Measurements from ENCODE around the gene IL13RA1. TPM values are rescaled to one million over a fixed set of nuclear protein-coding genes. Genes with fewer than 3 reads are reported as not detected.

IL13RA1 gene
- total and polyA plus RNA-seq, 3 experiments from 2014 or later: 0.59 to 0.60 TPM; not detected in 1

DNA sequence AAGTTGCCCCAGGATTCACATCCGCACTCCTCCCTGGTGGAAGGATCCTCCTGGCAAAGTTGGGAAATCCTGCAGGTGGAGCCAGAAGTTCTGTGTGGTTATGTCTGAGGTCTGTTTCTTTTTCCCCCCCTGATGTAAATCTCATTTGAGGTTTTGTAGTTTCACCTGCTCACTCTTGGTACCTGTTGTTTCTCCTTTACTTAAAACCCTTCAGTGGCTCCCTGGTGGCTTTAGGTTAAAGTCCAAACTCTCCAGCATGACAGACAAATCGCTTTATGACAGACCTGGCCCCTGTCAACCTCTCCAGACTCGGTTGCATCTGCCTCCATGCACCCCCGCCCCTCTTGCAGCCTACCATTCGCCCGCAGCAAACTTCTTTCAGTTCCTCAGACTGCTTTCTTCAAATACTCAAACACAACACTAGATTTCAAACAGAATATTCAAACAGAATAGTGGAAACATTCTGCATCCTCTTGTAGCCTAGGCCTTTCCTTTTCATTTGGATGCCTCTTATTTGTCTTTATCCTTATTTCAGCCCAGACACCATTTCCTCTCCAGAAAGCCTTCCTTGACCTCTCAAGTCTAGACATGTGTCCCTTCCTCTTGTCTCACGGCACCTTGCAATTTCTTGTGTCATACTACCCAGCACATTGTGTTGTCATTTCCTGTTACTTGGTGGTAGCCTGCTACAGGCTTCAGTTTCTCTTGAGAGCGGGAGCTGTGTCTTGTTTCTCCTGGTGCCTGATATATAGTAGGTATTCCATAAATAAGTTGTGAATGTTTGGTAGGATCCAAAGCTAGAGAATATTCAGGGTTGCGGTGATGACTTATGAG lies 24.8 kb downstream of the IL13RA1 start:
- no peak overlapping the region for H3K4me3 ChIP-seq (ENCODE audit: low read length)
- no peaks in the 10 kb centered on the region for H3K27me3 ChIP-seq (ENCODE audit: insufficient read depth, low read length, poor library complexity, severe bottlenecking)
- Mint-ChIP-seq H3K36me3 (no peaks in the 10 kb centered on the region), H3K4me3 (no peak overlapping the region), H3K27ac (peak overlapping the region in 1 of 8 donors; percentile 11), H3K27me3 (peaks cover 5 to 16% of the 10 kb centered on the region in 2 donors), H3K4me1 (no peaks in the 10 kb centered on the region), H3K9me3 (no peaks in the 10 kb centered on the region)
- CTCF ChIA-PET: no interaction called here
- H3K27ac ChIP-seq (ENCODE audit: low read depth, low read length): no peak overlapping the region
- DNase-seq: no peak
- H3K9me3 ChIP-seq (ENCODE audit: low read length): no peaks in the 10 kb centered on the region
- no peaks in the 10 kb centered on the region for H3K36me3 ChIP-seq (ENCODE audit: insufficient read depth, low read length)
- no peaks in the 10 kb centered on the region for H3K4me1 ChIP-seq (ENCODE audit: insufficient read depth, low read length)
- POLR2A ChIA-PET: no interaction called here

DNA sequence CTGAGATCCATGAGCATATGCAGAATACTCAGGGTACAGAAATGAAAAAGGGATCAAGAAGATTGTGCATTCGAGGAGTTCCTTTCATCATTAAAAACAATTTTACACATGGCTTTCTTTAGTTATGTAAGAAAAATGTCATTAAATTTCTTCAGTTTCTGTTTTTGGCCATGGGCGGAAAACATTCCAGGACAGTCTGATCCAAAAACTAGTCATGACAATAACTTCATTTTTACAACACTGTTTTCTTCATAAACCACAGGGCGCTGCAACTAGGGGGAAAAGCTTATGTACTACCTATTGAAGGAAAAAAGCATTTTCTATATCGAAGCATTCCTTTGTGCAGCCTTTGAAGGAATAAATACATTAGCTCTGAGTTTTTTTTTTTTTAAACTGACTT lies 28.2 kb downstream of the IL13RA1 start:
- ChIA-PET CTCF (no interaction called here), POLR2A (no interaction called here)
- no peaks in the 10 kb centered on the region for H3K36me3 Mint-ChIP-seq
- no peaks in the 10 kb centered on the region for H3K9me3 Mint-ChIP-seq
- no peaks in the 10 kb centered on the region for H3K36me3 ChIP-seq (ENCODE audit: insufficient read depth, low read length)
- H3K27ac Mint-ChIP-seq: no peak overlapping the region
- H3K27me3 Mint-ChIP-seq: peaks cover 5 to 16% of the 10 kb centered on the region in 2 donors
- no peak for DNase-seq
- H3K4me3 ChIP-seq (ENCODE audit: low read length): no peak overlapping the region
- no peaks in the 10 kb centered on the region for H3K4me1 ChIP-seq (ENCODE audit: insufficient read depth, low read length)
- H3K9me3 ChIP-seq (ENCODE audit: low read length): no peaks in the 10 kb centered on the region
- H3K27ac ChIP-seq (ENCODE audit: low read depth, low read length): no peak overlapping the region
- H3K27me3 ChIP-seq (ENCODE audit: insufficient read depth, low read length, poor library complexity, severe bottlenecking): no peaks in the 10 kb centered on the region
- no peaks in the 10 kb centered on the region for H3K4me1 Mint-ChIP-seq
- no peak overlapping the region for H3K4me3 Mint-ChIP-seq

DNA sequence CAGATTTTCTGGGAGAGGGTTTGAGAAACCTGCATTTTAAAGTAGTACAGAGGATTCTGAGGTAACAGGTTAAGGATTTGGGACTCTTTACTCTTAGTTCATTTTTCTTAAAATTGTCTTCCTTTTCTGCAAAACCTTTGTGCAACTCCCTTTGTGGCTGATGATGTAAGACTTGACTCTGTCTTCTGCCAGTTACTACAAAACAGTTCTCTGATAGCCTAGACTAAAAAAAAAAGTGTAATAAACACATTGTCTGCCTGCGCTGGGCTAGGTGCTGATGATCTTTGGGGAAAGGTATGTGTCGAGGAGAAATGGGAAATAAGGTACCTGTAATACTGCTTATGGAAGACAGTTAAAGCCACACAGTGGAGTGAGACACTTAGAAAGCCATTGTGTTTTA lies 28.7 kb downstream of the IL13RA1 start:
- H3K36me3 Mint-ChIP-seq: no peaks in the 10 kb centered on the region
- ChIA-PET CTCF (no interaction called here), POLR2A (no interaction called here)
- Histone ChIP-seq H3K9me3 (ENCODE audit: low read length) (no peaks in the 10 kb centered on the region), H3K27me3 (ENCODE audit: insufficient read depth, low read length, poor library complexity, severe bottlenecking) (no peaks in the 10 kb centered on the region), H3K4me1 (ENCODE audit: insufficient read depth, low read length) (no peaks in the 10 kb centered on the region), H3K27ac (ENCODE audit: low read depth, low read length) (no peak overlapping the region), H3K36me3 (ENCODE audit: insufficient read depth, low read length) (no peaks in the 10 kb centered on the region), H3K4me3 (ENCODE audit: low read length) (no peak overlapping the region)
- H3K27ac Mint-ChIP-seq: no peak overlapping the region
- peaks cover 5 to 13% of the 10 kb centered on the region in 2 donors for H3K27me3 Mint-ChIP-seq
- H3K9me3 Mint-ChIP-seq: no peaks in the 10 kb centered on the region
- DNase-seq: no peak
- no peak overlapping the region for H3K4me3 Mint-ChIP-seq
- no peaks in the 10 kb centered on the region for H3K4me1 Mint-ChIP-seq

DNA sequence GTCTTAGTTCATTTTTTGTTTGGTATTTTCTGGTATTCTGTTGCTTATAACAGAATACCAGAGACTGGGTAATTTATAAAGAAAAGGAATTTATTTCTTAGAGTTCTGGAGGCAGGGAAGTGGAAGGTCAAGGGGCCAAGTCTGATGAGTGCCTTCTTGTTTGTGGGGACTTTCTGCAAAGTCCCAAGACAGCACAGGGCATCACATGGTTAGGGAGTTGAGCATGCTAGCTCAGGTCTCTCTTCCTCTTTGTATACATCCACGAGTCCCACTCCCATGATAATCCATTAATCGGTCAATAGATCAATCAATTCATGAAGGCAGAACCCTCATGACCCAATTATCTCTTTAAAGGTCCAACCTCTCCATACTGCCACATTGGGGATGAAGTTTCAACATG lies 31.1 kb downstream of the IL13RA1 start:
- H3K36me3 ChIP-seq (ENCODE audit: insufficient read depth, low read length): no peaks in the 10 kb centered on the region
- H3K4me3 ChIP-seq (ENCODE audit: low read length): no peak overlapping the region
- H3K36me3 Mint-ChIP-seq: no peaks in the 10 kb centered on the region
- H3K4me1 ChIP-seq (ENCODE audit: insufficient read depth, low read length): no peaks in the 10 kb centered on the region
- no peaks in the 10 kb centered on the region for H3K9me3 Mint-ChIP-seq
- CTCF ChIA-PET: no interaction called here
- no peak for DNase-seq
- POLR2A ChIA-PET: no interaction called here
- no peak overlapping the region for H3K4me3 Mint-ChIP-seq
- H3K27ac ChIP-seq (ENCODE audit: low read depth, low read length): no peak overlapping the region
- H3K27me3 Mint-ChIP-seq: peaks cover 4 to 11% of the 10 kb centered on the region in 2 donors
- H3K4me1 Mint-ChIP-seq: no peaks in the 10 kb centered on the region
- no peak overlapping the region for H3K27ac Mint-ChIP-seq
- H3K9me3 ChIP-seq (ENCODE audit: low read length): no peaks in the 10 kb centered on the region
- no peaks in the 10 kb centered on the region for H3K27me3 ChIP-seq (ENCODE audit: insufficient read depth, low read length, poor library complexity, severe bottlenecking)

DNA sequence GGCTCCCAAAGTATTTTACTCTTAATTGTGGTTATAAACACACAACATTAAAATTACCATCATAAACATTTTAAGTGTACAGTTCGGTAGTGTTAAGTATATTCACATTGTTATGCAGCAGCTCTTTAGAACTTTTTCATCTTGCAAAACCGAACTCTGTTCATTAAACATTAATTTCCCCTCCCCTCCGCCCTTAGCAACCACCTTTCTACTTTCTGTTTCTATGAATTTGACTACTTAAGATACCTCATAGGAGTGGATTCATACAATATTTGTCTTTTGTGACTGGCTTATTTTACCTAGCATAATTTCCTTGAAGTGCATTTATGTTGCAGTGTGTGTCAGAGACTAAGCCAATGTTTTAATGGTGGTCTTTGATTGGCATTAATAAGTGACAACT lies 32.6 kb downstream of the IL13RA1 start:
- Histone ChIP-seq H3K4me1 (ENCODE audit: insufficient read depth, low read length) (no peaks in the 10 kb centered on the region), H3K4me3 (ENCODE audit: low read length) (no peak overlapping the region), H3K27me3 (ENCODE audit: insufficient read depth, low read length, poor library complexity, severe bottlenecking) (no peaks in the 10 kb centered on the region), H3K27ac (ENCODE audit: low read depth, low read length) (no peak overlapping the region), H3K36me3 (ENCODE audit: insufficient read depth, low read length) (no peaks in the 10 kb centered on the region), H3K9me3 (ENCODE audit: low read length) (no peaks in the 10 kb centered on the region)
- CTCF ChIA-PET: no interaction called here
- H3K4me1 Mint-ChIP-seq: no peaks in the 10 kb centered on the region
- peaks cover 4 to 8% of the 10 kb centered on the region in 2 donors for H3K27me3 Mint-ChIP-seq
- H3K4me3 Mint-ChIP-seq: no peak overlapping the region
- no peaks in the 10 kb centered on the region for H3K9me3 Mint-ChIP-seq
- H3K27ac Mint-ChIP-seq: no peak overlapping the region
- POLR2A ChIA-PET: no interaction called here
- no peaks in the 10 kb centered on the region for H3K36me3 Mint-ChIP-seq
- no peak for DNase-seq

DNA sequence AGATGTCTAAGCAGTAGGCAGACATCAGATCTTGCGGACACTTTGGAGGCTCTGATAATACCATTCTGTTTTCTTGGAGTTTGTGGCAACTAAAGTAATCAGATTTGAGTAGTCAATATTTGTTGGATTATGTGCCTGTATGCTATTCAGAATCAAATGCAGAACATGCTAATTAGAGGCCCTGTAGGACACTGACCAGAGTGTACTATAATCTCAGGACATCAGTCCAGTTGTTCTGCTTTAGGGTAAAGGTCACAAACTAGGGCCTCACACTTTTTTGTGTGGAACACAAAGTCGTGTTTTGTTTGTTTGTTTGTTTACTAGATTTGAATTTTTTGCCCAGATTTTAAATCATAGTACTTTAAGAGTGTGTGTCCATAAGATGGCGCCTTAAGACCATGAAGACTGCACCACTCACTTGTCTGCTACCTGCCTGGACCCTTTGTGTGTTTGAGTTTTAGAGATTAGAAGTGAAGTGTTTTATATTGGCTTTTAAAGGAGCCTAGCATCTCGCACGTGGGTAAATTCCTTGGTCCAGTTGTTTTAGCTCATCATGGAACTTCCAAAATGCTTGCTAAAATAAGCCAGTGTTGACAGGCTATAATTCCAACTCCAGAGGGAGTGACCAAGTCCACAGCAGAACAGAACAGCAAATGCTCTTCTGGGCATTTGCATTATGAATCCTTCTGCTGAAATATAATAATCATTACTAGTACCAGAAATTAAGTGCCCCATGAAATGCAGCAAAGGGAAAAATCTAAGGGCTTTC lies 34.7 kb downstream of the IL13RA1 start:
- no peak overlapping the region for H3K4me3 Mint-ChIP-seq
- no peak for DNase-seq
- no peaks in the 10 kb centered on the region for H3K9me3 Mint-ChIP-seq
- Histone ChIP-seq H3K9me3 (ENCODE audit: low read length) (no peaks in the 10 kb centered on the region), H3K4me1 (ENCODE audit: insufficient read depth, low read length) (no peaks in the 10 kb centered on the region), H3K27ac (ENCODE audit: low read depth, low read length) (no peak overlapping the region), H3K4me3 (ENCODE audit: low read length) (no peak overlapping the region), H3K27me3 (ENCODE audit: insufficient read depth, low read length, poor library complexity, severe bottlenecking) (no peaks in the 10 kb centered on the region), H3K36me3 (ENCODE audit: insufficient read depth, low read length) (no peaks in the 10 kb centered on the region)
- ChIA-PET CTCF (no interaction called here), POLR2A (no interaction called here)
- H3K27me3 Mint-ChIP-seq: peaks cover 0 to 8% of the 10 kb centered on the region in 2 donors
- no peaks in the 10 kb centered on the region for H3K36me3 Mint-ChIP-seq
- no peak overlapping the region for H3K27ac Mint-ChIP-seq
- H3K4me1 Mint-ChIP-seq: no peaks in the 10 kb centered on the region

DNA sequence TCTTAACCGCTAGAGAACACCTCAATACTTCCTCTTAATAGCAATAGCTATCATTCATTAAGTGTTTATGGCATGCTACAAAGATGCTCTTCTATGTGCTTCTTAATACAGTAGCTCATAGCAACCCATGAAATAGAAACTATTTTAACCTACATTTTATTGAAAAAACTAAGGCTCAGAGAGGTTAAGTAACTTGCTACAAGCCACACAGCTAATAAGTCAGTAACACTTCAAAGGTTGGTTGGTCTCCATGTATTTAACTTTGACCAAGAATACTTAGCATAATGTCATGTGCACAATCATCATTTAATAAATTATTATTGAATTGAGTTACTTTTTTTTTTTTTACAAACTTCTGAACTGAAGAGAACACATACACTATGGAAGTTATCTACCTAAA lies 36.1 kb downstream of the IL13RA1 start:
- no peaks in the 10 kb centered on the region for H3K36me3 Mint-ChIP-seq
- no peak overlapping the region for H3K4me3 Mint-ChIP-seq
- POLR2A ChIA-PET: no interaction called here
- no peaks in the 10 kb centered on the region for H3K4me1 Mint-ChIP-seq
- no peaks in the 10 kb centered on the region for H3K27me3 ChIP-seq (ENCODE audit: insufficient read depth, low read length, poor library complexity, severe bottlenecking)
- H3K9me3 ChIP-seq (ENCODE audit: low read length): no peaks in the 10 kb centered on the region
- H3K27ac ChIP-seq (ENCODE audit: low read depth, low read length): no peak overlapping the region
- DNase-seq: no peak
- H3K36me3 ChIP-seq (ENCODE audit: insufficient read depth, low read length): no peaks in the 10 kb centered on the region
- H3K9me3 Mint-ChIP-seq: no peaks in the 10 kb centered on the region
- H3K27ac Mint-ChIP-seq: no peak overlapping the region
- no peaks in the 10 kb centered on the region for H3K4me1 ChIP-seq (ENCODE audit: insufficient read depth, low read length)
- H3K4me3 ChIP-seq (ENCODE audit: low read length): no peak overlapping the region
- peaks cover 0 to 18% of the 10 kb centered on the region in 2 donors for H3K27me3 Mint-ChIP-seq
- CTCF ChIA-PET: no interaction called here

DNA sequence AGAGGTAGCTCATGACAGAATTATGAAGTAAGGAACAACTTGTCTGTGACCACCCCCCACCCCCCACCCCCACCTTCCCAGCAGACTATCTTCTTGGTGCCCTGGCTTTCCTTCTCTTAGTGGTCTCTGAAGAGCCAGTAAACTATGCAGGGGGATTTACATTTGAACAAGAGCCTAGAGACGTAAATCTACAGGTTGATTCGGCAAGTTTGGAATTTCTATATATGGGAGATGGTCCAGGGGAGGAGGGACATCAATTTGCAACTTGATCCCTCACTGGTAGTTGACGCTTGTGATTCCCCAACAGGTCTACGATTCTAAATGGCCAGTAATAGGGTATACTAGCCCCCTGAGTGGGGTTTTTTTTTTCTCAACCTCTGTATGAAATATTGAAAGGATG lies 36.7 kb downstream of the IL13RA1 start:
- POLR2A ChIA-PET: no interaction called here
- no peaks in the 10 kb centered on the region for H3K9me3 Mint-ChIP-seq

More for the DNA sequence above, 36.7 kb downstream of the IL13RA1 start:
- H3K4me1 Mint-ChIP-seq: no peaks in the 10 kb centered on the region
- no peaks in the 10 kb centered on the region for H3K9me3 ChIP-seq (ENCODE audit: low read length)
- no peak overlapping the region for H3K4me3 ChIP-seq (ENCODE audit: low read length)
- H3K27me3 ChIP-seq (ENCODE audit: insufficient read depth, low read length, poor library complexity, severe bottlenecking): no peaks in the 10 kb centered on the region
- no peak overlapping the region for H3K27ac Mint-ChIP-seq
- CTCF ChIA-PET: no interaction called here
- no peaks in the 10 kb centered on the region for H3K36me3 Mint-ChIP-seq
- H3K27ac ChIP-seq (ENCODE audit: low read depth, low read length): no peak overlapping the region
- peaks cover 0 to 20% of the 10 kb centered on the region in 2 donors for H3K27me3 Mint-ChIP-seq
- H3K36me3 ChIP-seq (ENCODE audit: insufficient read depth, low read length): no peaks in the 10 kb centered on the region
- DNase-seq: no peak
- no peak overlapping the region for H3K4me3 Mint-ChIP-seq
- H3K4me1 ChIP-seq (ENCODE audit: insufficient read depth, low read length): no peaks in the 10 kb centered on the region

Data from CD8-positive, alpha-beta memory T cell (primary cell).